H54 (cell line): ENCODE results near the gene LMF1.

ENCODE experiments used
- DNase-seq: peaks from one replicate; pipeline ENCODE4 v3.0.0; 2011; ENCODE audit warnings: low spot score, mixed read lengths; ENCODE audit not compliant: insufficient read length
- FAIRE-seq: peaks from 3 replicates; lab custom pipeline; 2011; peaks lifted over from hg19 to GRCh38; lab: Jason Lieb, UNC
- POLR2A ChIP-seq: IDR thresholded peaks from 2 replicates; pipeline ENCODE4 v1.6.1; 2011; ENCODE audit warnings: low read depth, mild to moderate bottlenecking, low read length

Gene LMF1

GRCh38 chr16:970766-971581 is at the start of gene LMF1:
Gene LMF1, minus strand, starts transcription at chr16:970984. Its CDS starts 4 bp downstream, at chr16:970980.
- no peak for FAIRE-seq
- DNase-seq: peak; percentile 98
- peak; percentile 72 for TF ChIP-seq POLR2A

GRCh38 chr16:1020091-1020399 is 49.3 kb upstream of the LMF1 start:
- FAIRE-seq: no peak
- no peak for TF ChIP-seq POLR2A
- DNase-seq: no peak

GRCh38 chr16:1019231-1020090 is 48.7 kb upstream of the LMF1 start:
- peak; percentile 92 for DNase-seq
- TF ChIP-seq POLR2A: no peak
- FAIRE-seq: no peak

GRCh38 chr16:1018447-1019198 is 47.8 kb upstream of the LMF1 start:
- DNase-seq: no peak
- FAIRE-seq: no peak
- TF ChIP-seq POLR2A: no peak

GRCh38 chr16:1014771-1015495 is 44.1 kb upstream of the LMF1 start:
- no peak for FAIRE-seq
- TF ChIP-seq POLR2A: no peak
- no peak for DNase-seq

- TF ChIP-seq POLR2A: no peak
- FAIRE-seq (no peak), DNase-seq (no peak)
Observed at GRCh38 chr16:1014221-1014620, 43.4 kb upstream of the LMF1 start.

- FAIRE-seq (no peak), DNase-seq (no peak)
- TF ChIP-seq POLR2A: no peak
Observed at GRCh38 chr16:1013593-1013900, 42.8 kb upstream of the LMF1 start.

GRCh38 chr16:1012722-1013592 is 42.2 kb upstream of the LMF1 start:
- no peak for TF ChIP-seq POLR2A
- no peak for FAIRE-seq
- DNase-seq: no peak

- no peak for TF ChIP-seq POLR2A
- DNase-seq (no peak), FAIRE-seq (no peak)
Observed at GRCh38 chr16:1012135-1012534, 41.4 kb upstream of the LMF1 start.

- DNase-seq (no peak), FAIRE-seq (no peak)
- no peak for TF ChIP-seq POLR2A
Observed at GRCh38 chr16:1011316-1012082, 40.7 kb upstream of the LMF1 start.

- TF ChIP-seq POLR2A: no peak
- FAIRE-seq: no peak
- DNase-seq: no peak
Observed at GRCh38 chr16:1010815-1011214, 40.0 kb upstream of the LMF1 start.

- no peak for DNase-seq
- TF ChIP-seq POLR2A: no peak
- FAIRE-seq: no peak
Observed at GRCh38 chr16:1010251-1010650, 39.5 kb upstream of the LMF1 start.
